GM21526 (cell line): ENCODE data around the gene TARDBP.
"Not testable (repeated sequence)": the region's sequence is repeated elsewhere in the genome, so short reads cannot be mapped to it uniquely, and the experiment has no call there.

Experiments
- ATAC-seq: cut with Tn5 transposase; IDR thresholded peaks from one replicate; pipeline ENCODE4 v1.9.1; 2021; ENCODE audit warnings: moderate library complexity; ENCODE audit not compliant: unreplicated experiment, low FRiP score

TARDBP gene

DNA sequence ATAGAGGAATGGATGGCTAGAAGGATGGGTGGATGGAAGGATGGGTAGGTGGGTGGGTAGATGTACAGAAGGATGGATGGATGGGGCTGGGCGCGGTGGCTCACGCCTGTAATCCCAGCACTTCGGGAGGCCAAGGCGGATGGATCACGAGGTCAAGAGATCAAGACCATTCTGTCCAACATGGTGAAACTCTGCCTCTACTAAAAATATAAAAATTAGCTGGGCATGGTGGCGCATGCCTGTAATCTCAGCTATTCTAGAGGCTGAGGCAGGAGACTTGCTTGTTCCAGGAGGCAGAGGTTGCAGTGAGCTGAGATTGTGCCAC, 27.6 kb downstream of the TARDBP start:
- not testable (repeated sequence) for ATAC-seq

DNA sequence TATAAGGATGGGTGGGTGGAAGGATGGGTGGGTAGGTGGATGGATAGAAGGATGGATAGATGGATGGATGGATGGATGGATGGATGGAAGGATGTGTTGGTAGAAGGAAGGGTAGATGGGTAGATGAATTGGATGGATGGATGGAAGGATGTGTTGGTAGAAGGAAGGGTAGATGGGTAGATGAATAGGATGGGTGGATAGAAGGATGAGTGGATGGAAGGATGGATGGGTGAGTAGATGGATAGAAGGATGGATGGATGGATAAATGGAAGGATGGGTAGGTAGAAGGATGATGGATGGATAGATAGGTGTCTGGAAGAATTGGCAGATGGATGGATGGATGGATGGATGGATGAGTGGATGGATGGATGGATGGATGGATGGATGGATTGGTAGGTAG, 28.6 kb downstream of the TARDBP start:
- ATAC-seq = no peak

DNA sequence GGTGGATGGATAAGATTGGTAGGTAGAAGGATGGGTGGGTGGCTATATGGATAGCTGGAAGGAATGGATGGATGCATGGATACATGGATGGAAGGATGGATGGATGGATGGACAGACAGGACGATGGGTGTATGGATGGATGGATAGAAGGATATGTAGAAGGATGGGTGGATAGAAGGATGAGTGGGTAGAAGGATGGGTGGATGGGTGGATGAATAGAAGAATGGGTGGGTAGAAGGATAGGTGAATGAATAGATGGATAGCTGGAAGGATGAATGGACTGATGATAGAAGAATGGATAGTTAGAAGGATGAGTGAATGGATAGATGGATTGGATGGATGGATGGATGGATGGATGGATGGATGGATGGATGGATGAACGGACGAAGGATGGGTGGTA, 29.6 kb downstream of the TARDBP start:
- ATAC-seq = no peak

DNA sequence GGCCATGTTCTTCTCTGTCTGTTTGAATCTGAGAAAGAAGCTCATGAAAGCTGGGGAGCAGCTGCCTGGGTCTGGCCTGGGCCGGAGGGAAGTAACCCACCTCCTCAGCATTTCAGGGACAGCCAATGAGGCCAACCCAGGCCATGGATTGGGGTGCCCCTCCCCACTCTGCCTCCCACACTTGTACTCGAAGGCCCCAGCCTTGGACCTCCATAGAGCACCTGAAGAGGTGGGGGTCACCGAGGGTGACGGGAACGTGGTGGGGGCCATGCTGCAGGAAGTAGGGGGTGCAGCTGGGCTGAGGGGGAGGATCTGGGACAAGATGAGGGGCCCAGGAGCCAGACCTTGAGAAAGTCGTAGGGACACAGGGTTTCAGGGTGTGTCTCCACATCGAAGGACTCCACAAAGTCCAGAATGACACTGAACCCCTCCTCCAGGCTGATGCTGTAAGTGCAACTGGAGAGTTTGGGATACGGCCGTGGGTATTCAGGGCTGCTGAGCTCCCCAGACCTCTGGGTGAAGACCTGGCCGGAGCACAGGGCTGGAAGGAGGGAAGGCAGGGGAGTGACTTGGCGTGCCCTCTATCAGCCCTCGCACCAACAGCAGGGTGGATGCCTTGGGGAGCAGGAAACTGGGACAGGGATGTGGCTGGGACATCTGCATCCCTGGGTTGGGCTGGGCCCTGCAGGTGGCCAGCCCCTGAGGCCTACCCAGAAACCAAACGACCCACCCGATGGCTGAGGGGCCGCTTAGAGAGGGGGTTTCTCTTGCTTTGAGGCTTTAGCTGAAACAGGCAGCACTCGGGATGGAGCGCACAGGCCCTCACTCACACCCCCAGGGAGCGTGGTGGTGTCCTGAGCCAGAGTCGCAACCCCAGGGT, 30.8 kb downstream of the TARDBP start:
- no peak for ATAC-seq

DNA sequence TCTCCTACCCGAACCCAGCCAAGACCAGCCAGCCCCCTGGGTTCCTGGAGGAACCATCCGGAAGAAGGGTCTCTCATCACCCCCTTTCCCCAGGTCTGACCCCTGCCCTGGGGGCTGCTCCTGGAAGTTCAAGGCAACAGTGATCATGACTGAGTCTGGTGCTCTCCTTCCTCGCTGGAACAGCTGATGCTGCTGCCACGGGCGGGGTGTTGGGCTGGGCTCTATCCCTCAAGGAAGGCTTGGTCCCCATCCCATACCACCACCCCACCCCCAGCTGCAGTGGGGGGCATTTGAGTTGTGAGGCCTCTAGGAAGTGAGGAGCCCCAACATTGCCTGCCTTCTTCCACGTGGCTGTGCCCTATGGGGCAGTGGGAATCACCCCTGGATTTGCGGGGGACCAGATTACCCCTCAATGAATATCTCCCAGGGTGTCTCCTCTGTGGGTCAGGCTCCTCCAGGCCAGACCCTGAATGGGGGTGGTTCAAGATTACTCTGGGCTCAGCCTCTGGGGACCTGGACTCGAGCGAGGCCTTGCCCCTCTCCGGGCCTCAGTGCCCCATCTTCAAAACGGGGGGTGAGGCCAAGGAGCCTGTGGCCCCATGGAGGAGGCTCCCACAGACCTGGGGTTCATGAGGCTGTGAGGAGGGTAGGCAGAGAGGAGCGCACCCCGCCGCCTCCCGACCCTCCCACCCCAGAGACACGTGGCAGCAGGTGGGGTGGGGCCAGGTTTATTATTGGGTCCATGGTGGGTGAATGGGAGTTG, 31.8 kb downstream of the TARDBP start:
- ATAC-seq = no peak

DNA sequence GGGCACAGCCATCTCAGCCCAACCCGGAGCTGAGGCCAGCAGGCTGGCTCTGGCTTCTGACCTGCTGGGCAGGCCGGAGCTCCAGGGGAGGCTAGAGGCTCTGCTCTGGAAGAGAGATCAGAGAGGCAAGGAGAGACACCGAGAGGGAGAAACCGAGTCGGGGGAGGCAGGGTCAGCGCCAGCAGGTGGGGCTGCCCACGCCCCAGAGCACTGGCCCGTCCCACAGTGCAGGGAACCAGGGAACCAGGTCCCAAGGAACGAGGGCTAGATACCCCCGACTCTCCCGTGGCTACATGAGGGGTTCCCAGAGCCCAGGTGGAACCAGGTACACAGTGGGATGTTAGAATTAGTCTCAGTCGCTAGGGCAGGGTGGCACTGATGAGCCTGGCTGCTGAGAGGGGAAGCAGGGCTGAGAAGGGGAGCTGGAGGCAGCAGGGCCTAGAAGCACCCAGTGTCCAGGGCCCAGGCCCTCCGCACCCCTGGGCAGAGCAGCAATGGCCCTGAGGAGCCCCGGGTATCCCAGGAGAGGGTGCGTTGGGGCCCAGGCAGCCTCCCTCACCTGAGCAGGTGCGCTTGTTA, 32.5 kb downstream of the TARDBP start:
- no peak for ATAC-seq

DNA sequence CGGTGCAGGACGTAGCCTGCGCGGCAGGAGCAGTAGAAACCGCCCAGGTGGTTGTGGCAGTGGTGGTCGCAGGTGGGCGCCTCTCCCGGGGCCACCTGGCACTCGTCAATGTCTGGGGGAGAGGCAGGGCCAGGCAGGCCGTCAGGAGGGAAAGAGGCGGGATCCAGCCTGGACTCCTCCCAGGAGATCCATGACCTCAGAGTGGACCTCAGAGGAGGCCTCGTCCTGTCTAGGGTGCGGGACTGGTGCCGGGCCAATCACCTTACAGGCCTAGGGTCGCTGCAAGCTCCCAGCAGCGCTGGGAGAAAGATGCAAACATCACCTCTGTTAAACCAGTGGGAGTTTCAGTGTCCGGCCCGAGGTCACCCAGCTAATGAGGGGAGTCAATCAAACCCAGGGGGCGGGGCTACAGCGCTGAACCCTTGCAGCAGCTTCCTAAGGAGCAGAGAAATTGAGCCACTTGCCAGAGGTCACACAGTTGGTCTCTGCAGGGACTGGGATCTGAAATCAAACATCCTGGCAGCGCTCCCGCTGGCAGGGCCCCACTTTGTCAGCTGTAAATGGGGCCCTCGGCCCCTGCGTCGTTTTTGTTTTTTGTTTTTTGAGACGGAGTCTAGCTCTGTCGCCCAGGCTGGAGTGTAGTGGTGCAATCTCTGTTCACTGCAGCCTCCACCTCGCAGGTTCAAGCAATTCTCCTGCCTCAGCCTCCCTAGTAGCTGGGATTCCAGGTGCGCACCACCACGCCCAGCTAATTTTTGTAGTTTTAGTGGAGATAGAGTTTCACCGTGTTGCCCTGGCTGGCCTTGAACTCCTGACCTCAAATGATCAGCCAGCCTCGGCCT, 33.2 kb downstream of the TARDBP start:
- no peak for ATAC-seq

DNA sequence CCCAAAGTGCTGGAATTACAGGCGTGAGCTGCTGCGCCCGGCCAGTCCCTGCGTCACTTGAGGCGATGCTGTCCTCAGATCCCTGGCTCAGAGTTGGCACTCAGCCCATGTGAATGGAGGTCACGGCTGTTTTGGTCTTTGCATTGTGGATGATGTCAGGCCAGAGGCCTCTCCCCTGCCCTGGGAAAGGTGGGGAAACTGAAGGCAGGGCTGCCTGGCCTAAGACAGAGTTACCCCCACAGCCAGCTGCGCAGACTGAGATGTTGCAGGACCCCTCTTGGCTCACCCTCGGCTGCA, 33.8 kb downstream of the TARDBP start:
- ATAC-seq = no peak

DNA sequence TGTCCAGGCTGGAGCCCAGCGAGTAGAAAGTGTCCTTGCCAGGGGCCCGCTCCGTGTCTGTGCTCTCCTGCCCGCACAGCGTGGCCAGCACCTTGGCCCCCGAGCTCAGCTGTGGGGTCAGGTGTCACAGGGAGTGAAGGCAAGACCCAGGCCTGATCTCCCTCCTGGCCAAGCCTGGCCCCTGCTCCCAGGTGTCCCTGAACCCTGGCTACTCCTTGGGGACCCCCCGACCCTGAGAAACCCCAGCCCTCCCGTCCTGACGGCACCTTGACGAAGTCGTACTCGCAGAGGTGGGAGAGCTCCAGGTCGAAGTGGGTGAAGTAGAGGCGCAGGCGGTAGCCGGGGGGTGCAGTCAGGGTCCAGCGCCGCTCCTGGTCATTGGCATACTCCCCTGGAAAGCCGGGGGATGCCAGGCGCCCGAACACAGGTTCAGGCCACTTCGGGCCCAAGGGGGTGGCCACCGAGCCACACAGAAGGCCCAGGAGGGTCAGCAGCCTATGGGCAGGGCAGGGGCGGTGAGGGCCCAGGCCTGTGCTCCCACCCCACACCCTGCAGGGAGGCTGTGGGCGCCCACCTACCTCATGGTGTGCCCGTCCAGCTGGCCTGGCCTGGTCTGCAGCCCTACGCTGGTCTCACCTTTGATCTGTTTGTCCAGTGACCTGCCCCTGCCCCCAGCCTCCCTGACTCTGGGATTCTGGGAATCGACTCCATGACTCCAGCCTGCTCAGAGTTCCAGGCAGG, 34.3 kb downstream of the TARDBP start, which contains the start of gene MASP2:
Gene MASP2 (minus strand): TSS at position 615 of the 741 bp plus-strand sequence. CDS start 32 bp downstream, at position 583.
- no peak for ATAC-seq

DNA sequence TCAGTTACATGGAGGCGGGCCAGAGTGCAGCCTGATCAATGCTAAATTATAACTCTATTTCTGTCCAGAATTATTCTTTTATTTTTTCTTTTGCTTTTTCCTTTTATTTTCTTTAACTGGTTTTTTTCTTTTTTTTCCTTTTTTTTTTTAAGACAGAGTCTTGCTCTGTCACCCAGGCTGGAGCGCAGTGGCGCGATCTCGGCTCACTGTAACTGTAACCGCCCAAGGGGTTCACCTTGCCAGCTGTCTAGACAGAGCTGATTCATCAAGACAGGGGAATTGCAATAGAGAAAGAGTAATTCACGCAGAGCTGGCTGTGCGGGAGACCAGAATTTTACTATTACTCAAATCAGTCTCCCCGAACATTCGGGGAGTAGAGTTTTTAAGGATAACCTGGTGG, 38.7 kb downstream of the TARDBP start:
- not testable (repeated sequence) for ATAC-seq

DNA sequence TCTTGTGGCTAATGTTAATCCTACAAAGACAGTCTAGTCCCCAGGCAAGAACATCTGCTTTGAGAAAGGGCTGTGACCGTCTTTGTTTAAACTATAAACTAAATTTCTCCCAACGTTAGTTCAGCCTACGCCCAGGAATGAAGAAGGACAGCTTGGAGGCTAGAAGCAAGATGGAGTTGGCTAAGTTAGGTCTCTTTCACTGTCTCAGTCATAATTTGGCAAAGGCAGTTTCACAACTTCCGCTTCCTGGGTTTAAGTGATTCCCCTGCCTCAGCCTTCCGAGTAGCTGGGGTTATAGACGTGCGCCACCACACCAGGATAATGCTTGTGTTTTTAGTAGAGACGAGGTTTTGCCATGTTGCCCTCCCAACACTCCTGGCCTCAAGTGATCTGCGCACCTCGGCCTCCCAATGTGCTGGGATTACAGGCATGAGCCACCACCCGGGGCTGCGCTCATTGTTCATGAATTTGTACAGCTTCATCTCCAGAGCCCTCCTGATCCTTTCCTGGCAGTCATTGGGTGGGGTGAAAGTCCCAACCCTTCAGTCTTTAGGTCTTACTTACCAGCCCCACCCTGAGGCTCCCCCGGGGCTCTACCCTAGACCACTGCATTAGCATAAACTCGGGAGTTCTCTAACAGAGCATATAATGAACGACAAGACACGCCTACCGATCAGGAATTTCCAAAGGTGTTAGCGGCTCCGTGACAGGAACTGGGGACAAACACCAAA, 39.5 kb downstream of the TARDBP start:
- no peak for ATAC-seq

DNA sequence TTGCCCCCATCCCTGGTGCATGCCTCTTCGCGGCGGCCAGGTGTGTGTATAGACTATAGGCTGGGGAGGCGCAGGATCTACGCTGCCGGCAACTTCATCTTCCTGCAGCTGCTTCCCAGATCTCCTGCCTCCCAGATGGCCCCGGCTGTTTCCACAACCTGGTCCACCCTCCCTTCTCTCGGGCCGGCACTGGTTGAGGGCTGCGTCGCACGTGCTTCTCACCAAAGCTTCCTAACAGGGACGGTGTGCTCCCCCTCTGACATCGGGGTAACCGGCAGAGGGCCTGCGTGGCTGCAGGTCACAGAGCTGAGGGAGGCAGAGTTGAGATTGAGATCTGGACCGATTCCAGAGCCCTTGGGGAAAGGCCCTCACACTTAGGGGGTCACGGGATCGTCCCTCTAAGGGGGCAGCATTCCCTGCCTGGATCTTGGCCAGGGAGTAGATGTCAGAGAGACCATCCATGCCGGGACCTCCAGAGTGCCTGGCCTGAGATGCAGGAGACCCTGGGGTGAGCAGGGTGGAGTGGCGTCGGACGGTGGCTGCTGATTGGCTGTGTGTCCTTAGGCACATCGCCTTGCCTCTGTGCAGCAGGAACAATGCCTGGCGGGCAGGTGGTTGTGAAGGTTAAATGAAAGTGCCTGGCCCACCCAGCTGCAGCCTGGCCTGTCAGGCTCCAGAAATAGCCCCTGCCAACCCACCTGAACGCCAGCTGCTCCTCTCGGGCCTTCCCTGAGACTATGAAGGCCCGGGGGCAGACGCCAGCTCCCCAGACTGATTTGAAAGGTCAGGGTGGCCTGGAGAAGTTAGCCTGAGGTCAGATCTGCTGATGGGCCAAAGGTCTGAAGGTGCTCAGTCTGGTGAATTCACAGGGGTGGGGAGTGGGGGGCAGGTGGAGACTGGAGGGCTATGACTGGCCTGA, 40.6 kb downstream of the TARDBP start:
- no peak for ATAC-seq

DNA sequence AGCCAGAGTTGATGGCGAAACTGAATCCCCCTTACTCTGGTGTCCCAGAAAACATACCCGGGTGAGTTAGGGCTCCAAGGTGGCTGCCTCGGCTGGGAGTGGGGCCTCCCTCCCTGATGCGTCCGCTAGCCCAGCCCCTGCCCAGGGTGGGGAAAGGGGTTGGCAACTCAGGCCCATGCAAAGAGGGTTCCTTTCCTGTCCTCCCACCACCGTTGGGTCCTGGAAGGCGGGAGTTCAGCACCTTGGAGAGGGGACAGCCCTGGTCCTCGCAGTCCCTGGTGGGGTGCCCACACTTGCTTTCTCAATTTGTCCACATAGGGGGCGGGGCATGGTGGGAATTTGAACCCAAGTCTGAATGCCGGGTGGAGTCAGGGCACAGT, 41.3 kb downstream of the TARDBP start:
- ATAC-seq = no peak

DNA sequence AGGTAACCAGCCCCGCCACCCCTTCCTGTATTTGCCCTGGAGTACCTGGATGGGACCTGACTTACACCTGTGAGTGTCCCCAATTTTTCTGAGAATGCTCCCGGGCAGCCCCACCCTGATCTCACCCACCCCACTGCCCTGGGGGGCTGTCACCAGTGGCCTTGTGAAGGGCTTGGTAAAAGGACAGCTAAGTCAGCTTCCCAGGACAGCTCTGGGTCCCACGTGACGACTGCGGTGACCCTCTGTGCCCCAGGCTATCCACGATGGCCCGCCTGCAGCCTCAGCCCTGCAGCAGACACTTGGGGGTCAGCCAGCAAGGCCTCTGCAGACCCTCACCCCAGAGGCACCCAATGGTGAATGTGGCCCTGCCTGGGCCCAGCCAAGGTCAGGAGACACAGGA, 41.7 kb downstream of the TARDBP start:
- no peak for ATAC-seq

DNA sequence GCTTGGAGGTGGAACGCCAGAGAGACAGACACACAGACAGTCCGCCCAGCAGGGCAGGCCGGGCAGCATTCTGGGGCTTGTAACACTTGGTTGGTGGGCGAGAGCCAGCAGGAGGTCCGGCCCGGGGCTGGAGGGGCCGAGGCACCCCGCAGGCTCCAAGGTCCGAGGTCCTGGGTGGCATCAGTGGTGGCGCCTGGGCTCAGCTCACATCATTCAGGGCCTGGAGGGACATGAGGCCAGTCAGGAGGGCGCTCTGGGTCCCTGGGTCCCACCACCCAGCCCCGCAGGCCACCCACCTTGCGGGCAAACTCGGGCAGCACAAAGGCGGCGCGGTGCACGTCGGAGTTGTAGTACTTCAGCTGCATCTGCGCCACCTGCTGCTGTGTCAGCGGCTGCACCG, 42.2 kb downstream of the TARDBP start:
- ATAC-seq = no peak

DNA sequence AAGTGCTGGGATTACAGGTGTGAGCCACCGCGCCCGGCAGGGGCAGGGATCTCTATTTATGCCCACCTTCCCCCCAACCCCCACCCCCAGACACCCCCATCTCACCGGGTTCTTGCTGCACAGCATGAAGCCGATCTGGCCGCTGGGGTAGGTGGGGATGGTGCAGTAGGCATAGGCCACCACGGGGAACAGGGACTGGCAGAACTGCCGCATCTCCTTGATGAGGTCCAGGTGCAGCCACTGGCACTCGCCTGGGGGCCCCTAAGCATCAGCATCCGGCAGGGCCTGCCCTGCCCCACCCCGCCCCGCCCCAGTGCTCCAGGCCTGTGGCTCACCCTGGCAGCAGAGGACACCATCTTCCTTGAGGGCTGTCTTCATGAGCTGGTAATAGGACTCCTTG, 43.2 kb downstream of the TARDBP start:
- no peak for ATAC-seq

DNA sequence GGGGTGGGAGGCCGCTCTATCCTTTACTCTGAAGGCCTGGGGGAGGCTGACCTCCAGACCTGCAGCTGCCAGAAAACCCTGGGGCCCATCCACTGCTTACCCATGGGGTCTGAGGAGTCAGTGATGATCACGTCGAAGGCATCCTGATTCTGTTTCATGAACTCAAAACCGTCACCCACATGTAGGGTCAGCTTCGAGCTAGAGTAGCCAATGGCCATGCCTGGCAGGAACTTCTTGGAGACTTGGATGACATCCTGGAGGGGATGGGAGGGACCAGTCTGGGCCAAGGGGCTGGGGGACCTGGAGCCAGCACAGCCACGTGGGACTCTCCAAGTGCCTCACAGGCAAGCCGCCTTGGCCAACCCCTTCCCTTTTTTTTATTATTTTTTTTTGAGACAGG, 44.0 kb downstream of the TARDBP start:
- no peak for ATAC-seq

DNA sequence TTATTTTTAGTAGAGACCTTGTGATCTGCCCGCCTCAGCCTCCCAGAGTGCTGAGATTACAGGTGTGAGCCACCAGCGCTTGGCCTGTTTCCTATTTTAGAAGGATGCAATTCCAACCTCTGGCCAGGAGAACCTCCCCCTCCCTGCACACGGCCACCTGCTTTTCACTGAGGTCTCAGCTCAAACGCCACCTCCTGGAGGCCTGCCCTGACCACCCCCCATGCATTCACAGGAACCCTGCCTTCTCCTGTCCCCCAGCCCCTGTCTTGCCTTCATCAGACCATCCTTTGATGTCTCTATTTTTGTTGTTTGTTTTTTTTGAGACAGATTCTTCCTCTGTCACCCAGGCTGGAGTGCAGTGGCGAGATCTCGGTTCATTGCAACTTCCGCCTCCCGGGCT, 45.0 kb downstream of the TARDBP start:
- no peak for ATAC-seq

DNA sequence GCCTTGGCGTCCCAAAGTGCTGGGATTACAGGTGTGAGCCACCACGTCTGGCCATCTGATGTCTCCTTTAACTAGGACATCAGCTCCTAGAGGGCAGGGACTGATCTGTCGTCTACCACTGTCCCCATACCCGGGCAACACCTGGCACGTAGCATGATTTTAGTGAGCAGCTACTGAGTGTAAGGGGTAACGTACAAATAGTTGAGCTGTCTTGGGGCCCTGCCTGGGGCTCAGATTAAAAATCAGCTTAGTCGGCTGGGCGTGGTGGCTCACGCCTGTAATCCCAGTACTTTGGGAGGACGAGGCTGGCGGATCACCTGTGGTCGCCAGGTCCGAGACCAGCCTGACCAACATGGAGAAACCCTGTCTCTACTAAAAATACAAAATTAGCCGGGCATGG, 45.6 kb downstream of the TARDBP start:
- no peak for ATAC-seq
